GM12878 (cell line): ENCODE results near the gene PPP2R3A. TPM values are rescaled to one million over a fixed set of nuclear protein-coding genes. Genes with fewer than 3 reads are reported as not detected.

ENCODE experiments used
- ATAC-seq: fragments of 200-7000 bp; cut with Tn5 transposase; 3 replicates; pipeline ENCODE4 v1.9.1; 2020; ENCODE audit warnings: mild to moderate bottlenecking, moderate library complexity
- BruUV-seq: library from RNA; stranded (reverse); fragments of 400-500 nt; replicated peaks from 2 replicates; lab custom pipeline; 2021; lab: Mats Ljungman, UMichigan
- CTCF ChIA-PET: fragments of 300-600 bp; sonication (Branson Sonifier 250); formaldehyde crosslinking; extraction: SDS; loops from one replicate; lab custom pipeline; 2021; ENCODE audit warnings: inconsistent platforms; lab: Yijun Ruan, JAX
- POLR2A ChIA-PET: fragments of 350-600 bp; formaldehyde crosslinking; extraction: SDS; loops from one replicate; lab custom pipeline; 2021; ENCODE audit warnings: inconsistent platforms; lab: Charles Lee
- RAD21 ChIA-PET: fragments of 300-600 bp; sonication (Branson Sonifier 250); formaldehyde crosslinking; loops from one replicate; lab custom pipeline; 2023; ENCODE audit warnings: antibody characterized with exemption; ENCODE audit not compliant: unreplicated experiment; lab: Charles Lee
- SMC1A ChIA-PET: fragments of 300-600 bp; sonication (Branson Sonifier 250); formaldehyde crosslinking; loops from one replicate; lab custom pipeline; 2023; ENCODE audit not compliant: unreplicated experiment, uncharacterized antibody; lab: Charles Lee
- DNase-seq: peaks from one replicate; pipeline ENCODE4 v3.0.0-alpha.2; 2011; ENCODE audit warnings: low read depth, low spot score
- FAIRE-seq: peaks from 3 replicates; lab custom pipeline; 2011; peaks lifted over from hg19 to GRCh38; lab: Jason Lieb, UNC
- H2AFZ ChIP-seq: 2 replicates; pipeline ENCODE4 v1.6.0; 2011; ENCODE audit warnings: low read depth, low read length, control low read depth; ENCODE audit not compliant: control insufficient read depth
- H3K27ac ChIP-seq: 2 replicates; pipeline ENCODE4 v1.5.1; 2011; ENCODE audit warnings: control low read depth; ENCODE audit not compliant: control insufficient read depth, insufficient read depth
- H3K27me3 ChIP-seq, 2 experiments: replicated peaks in 1 of 2; 2 replicates each; pipeline versions ENCODE4 v1.6.0 to v1.6.1; 2011; ENCODE audit warnings: low read length in 1 of 2; ENCODE audit not compliant: control insufficient read depth in 2 of 2, insufficient read depth in 2 of 2
- H3K36me3 ChIP-seq, 2 experiments: 2 replicates each; pipeline ENCODE4 v1.5.1; 2011; ENCODE audit warnings: low read length in 1 of 2; ENCODE audit not compliant: control insufficient read depth in 2 of 2, insufficient read depth in 2 of 2
- H3K4me1 ChIP-seq: 2 replicates; pipeline ENCODE4 v1.6.1; 2011; ENCODE audit warnings: mild to moderate bottlenecking, low read length, moderate library complexity, mixed read lengths; ENCODE audit not compliant: control insufficient read depth, insufficient read depth
- H3K4me2 ChIP-seq: 2 replicates; pipeline ENCODE4 v1.6.0; 2011; ENCODE audit warnings: control low read depth; ENCODE audit not compliant: control insufficient read depth, insufficient read depth
- H3K4me3 ChIP-seq: fragments of 200-600 bp; sonication (generic); 2 replicates; pipeline ENCODE4 v1.5.1; 2016
- H3K79me2 ChIP-seq: 2 replicates; pipeline ENCODE4 v1.6.0; 2011; ENCODE audit warnings: low read length; ENCODE audit not compliant: control insufficient read depth, insufficient read depth
- H3K9ac ChIP-seq: 2 replicates; pipeline ENCODE4 v1.8.0; 2011; ENCODE audit warnings: low read length, control low read depth, mixed read lengths; ENCODE audit not compliant: control insufficient read depth, insufficient read depth
- H3K9me3 ChIP-seq: replicated peaks from 3 replicates; pipeline ENCODE4 v1.5.1; 2011; ENCODE audit warnings: mild to moderate bottlenecking, low read length; ENCODE audit not compliant: control insufficient read depth, insufficient read depth
- H4K20me1 ChIP-seq: 2 replicates; pipeline ENCODE4 v1.6.0; 2011; ENCODE audit not compliant: control insufficient read depth, insufficient read depth
- CBFB ChIP-seq: IDR thresholded peaks from 2 replicates; pipeline ENCODE4 v1.6.1; 2016; ENCODE audit warnings: antibody characterized with exemption, low read depth
- CBX5 ChIP-seq: sonication (generic); IDR thresholded peaks from 2 replicates; pipeline ENCODE4 v1.6.1; 2016; ENCODE audit warnings: low read depth, moderate library complexity, mild to moderate bottlenecking, inconsistent platforms
- CHD4 ChIP-seq: fragments of 200-600 bp; sonication (generic); IDR thresholded peaks from 2 replicates; pipeline ENCODE4 v1.6.1; 2016; ENCODE audit warnings: mild to moderate bottlenecking
- CREM ChIP-seq: IDR thresholded peaks from 2 replicates; pipeline ENCODE4 v1.6.1; 2014; ENCODE audit warnings: antibody characterized with exemption, low read depth
- ESRRA ChIP-seq: IDR thresholded peaks from 2 replicates; pipeline ENCODE4 v1.6.1; 2012; ENCODE audit warnings: mild to moderate bottlenecking, low read length, improper control_type of control experiment
- KDM1A ChIP-seq: fragments of 200-600 bp; sonication (generic); IDR thresholded peaks from 2 replicates; pipeline ENCODE4 v1.6.1; 2016; ENCODE audit warnings: borderline replicate concordance
- NFYB ChIP-seq: IDR thresholded peaks from 2 replicates; pipeline ENCODE4 v1.6.1; 2011; ENCODE audit warnings: low read depth, mild to moderate bottlenecking, low read length, improper control_type of control experiment, moderate library complexity; ENCODE audit not compliant: insufficient read depth
- YY1 ChIP-seq: IDR thresholded peaks from 2 replicates; pipeline ENCODE4 v1.6.1; 2011; ENCODE audit warnings: low read depth, mild to moderate bottlenecking, low read length
- WGBS: methylation state at CpG from one replicate; pipeline ENCODE4 v1.1.6; 2016; ENCODE audit warnings: low lambda C conversion rate; ENCODE audit not compliant: insufficient replicate concordance, insufficient coverage; ENCODE audit errors: missing lambda C conversion rate; 5-methylcytosine and 5-hydroxymethylcytosine counted together
- in situ Hi-C: fragments of 300-500 bp; cut with MboI; formaldehyde crosslinking; loops from 9 replicates; pipeline ENCODE4 v1.14.3; 2018; ENCODE audit warnings: mixed read lengths
- intact Hi-C: fragments of 100-400 bp; cut with micrococcal nuclease; formaldehyde crosslinking; loops from one replicate; pipeline ENCODE4 v1.14.2; 2022; ENCODE audit not compliant: unreplicated experiment
- polyA plus RNA-seq, 11 experiments: library from polyadenylated mRNA; depleted of rRNA in 4 of 11; unstranded in 6 of 11; stranded (reverse) in 5 of 11; fragments of >200 nt; fragmentation: Nextera tagmentation in 4 of 11; fragmentation: Illumina TruSeq in 1 of 11; extraction: Ambion mirVana in 4 of 11; extraction: Trizol in 1 of 11; gene quantifications; 1 replicate in 1 of 11; 2 replicates in 10 of 11; pipeline versions ENCODE4 v1.2.1 to v1.2.3, GENCODE V29; 2011 to 2016; ENCODE audit warnings: inconsistent platforms in 2 of 11, missing spikeins in 2 of 11, low read depth in 1 of 11
- total RNA-seq, 4 experiments: library from RNA; depleted of rRNA in 3 of 4; stranded (reverse); fragments of >200 nt in 3 of 4; fragmentation: Illumina TruSeq in 1 of 4; extraction: Trizol in 1 of 4; gene quantifications; 2 replicates each; pipeline versions ENCODE4 v1.2.1 to v1.2.3, GENCODE V29; 2013 to 2021
- TF ChIP-seq, protein P1 (sequence below): fragments of 450-650 bp; IDR thresholded peaks from 2 replicates; pipeline ENCODE4 v1.6.1; 2016; ENCODE audit warnings: mild to moderate bottlenecking, moderate library complexity, borderline replicate concordance
- TF ChIP-seq, protein P2 (sequence below): fragments of 450-650 bp; IDR thresholded peaks from 2 replicates; pipeline ENCODE4 v1.6.1; 2017; ENCODE audit warnings: mild to moderate bottlenecking, moderate library complexity
- TF ChIP-seq, protein P3 (sequence below): IDR thresholded peaks from 2 replicates; pipeline ENCODE4 v1.6.1; 2012; ENCODE audit warnings: low read depth, low read length, improper control_type of control experiment
- TF ChIP-seq, protein P4 (sequence below): fragments of 450-650 bp; IDR thresholded peaks from 2 replicates; pipeline ENCODE4 v1.6.1; 2017; ENCODE audit warnings: antibody characterized with exemption, mild to moderate bottlenecking, moderate library complexity

PPP2R3A gene
- total and polyA plus RNA-seq, 10 of the 15 experiments (the other 5 are each of a cell fraction or from before 2014, with no cell fraction given), result under 0.01 to 0.16 (median 0.06) TPM; not detected in 5

GRCh38 chr3:135981701-135982403, 16.3 kb downstream of the PPP2R3A start:
- Histone ChIP-seq H3K4me2 (no peak overlapping the region), H3K27ac (no peak overlapping the region), H3K4me3 (no peak overlapping the region), H2AFZ (no peak overlapping the region), H3K79me2 (no peaks in the 10 kb centered on the region), H3K36me3 (no peaks in the 10 kb centered on the region), H3K9me3 (no peaks in the 10 kb centered on the region), H4K20me1 (no peaks in the 10 kb centered on the region), H3K27me3 (peaks cover 0 to 1% of the 10 kb centered on the region in 2 experiments; a peak in 1 of 4 replicates), H3K9ac (no peak overlapping the region), H3K4me1 (no peaks in the 10 kb centered on the region)
- WGBS, result 0% methylated on average over 4 of the region's 4 CpGs
- intact Hi-C loops (no loop called here), in situ Hi-C loops (no loop called here)
- DNase-seq, result no peak
- ChIA-PET CTCF (no interaction called here), POLR2A (no interaction called here), SMC1A (no interaction called here), RAD21 (no interaction called here)
- no peak for ATAC-seq
- no TSS peak for BruUV-seq
- no peak for FAIRE-seq
- no peak for TF ChIP-seq CBFB
- TF ChIP-seq NFYB, result no peak
- TF ChIP-seq, protein P1, sequence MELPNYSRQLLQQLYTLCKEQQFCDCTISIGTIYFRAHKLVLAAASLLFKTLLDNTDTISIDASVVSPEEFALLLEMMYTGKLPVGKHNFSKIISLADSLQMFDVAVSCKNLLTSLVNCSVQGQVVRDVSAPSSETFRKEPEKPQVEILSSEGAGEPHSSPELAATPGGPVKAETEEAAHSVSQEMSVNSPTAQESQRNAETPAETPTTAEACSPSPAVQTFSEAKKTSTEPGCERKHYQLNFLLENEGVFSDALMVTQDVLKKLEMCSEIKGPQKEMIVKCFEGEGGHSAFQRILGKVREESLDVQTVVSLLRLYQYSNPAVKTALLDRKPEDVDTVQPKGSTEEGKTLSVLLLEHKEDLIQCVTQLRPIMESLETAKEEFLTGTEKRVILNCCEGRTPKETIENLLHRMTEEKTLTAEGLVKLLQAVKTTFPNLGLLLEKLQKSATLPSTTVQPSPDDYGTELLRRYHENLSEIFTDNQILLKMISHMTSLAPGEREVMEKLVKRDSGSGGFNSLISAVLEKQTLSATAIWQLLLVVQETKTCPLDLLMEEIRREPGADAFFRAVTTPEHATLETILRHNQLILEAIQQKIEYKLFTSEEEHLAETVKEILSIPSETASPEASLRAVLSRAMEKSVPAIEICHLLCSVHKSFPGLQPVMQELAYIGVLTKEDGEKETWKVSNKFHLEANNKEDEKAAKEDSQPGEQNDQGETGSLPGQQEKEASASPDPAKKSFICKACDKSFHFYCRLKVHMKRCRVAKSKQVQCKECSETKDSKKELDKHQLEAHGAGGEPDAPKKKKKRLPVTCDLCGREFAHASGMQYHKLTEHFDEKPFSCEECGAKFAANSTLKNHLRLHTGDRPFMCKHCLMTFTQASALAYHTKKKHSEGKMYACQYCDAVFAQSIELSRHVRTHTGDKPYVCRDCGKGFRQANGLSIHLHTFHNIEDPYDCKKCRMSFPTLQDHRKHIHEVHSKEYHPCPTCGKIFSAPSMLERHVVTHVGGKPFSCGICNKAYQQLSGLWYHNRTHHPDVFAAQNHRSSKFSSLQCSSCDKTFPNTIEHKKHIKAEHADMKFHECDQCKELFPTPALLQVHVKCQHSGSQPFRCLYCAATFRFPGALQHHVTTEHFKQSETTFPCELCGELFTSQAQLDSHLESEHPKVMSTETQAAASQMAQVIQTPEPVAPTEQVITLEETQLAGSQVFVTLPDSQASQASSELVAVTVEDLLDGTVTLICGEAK, result no peak
- no peak for TF ChIP-seq KDM1A
- no peak for TF ChIP-seq ESRRA
- TF ChIP-seq, protein P2, sequence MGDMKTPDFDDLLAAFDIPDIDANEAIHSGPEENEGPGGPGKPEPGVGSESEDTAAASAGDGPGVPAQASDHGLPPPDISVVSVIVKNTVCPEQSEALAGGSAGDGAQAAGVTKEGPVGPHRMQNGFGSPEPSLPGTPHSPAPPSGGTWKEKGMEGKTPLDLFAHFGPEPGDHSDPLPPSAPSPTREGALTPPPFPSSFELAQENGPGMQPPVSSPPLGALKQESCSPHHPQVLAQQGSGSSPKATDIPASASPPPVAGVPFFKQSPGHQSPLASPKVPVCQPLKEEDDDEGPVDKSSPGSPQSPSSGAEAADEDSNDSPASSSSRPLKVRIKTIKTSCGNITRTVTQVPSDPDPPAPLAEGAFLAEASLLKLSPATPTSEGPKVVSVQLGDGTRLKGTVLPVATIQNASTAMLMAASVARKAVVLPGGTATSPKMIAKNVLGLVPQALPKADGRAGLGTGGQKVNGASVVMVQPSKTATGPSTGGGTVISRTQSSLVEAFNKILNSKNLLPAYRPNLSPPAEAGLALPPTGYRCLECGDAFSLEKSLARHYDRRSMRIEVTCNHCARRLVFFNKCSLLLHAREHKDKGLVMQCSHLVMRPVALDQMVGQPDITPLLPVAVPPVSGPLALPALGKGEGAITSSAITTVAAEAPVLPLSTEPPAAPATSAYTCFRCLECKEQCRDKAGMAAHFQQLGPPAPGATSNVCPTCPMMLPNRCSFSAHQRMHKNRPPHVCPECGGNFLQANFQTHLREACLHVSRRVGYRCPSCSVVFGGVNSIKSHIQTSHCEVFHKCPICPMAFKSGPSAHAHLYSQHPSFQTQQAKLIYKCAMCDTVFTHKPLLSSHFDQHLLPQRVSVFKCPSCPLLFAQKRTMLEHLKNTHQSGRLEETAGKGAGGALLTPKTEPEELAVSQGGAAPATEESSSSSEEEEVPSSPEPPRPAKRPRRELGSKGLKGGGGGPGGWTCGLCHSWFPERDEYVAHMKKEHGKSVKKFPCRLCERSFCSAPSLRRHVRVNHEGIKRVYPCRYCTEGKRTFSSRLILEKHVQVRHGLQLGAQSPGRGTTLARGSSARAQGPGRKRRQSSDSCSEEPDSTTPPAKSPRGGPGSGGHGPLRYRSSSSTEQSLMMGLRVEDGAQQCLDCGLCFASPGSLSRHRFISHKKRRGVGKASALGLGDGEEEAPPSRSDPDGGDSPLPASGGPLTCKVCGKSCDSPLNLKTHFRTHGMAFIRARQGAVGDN, result no peak
- TF ChIP-seq, protein P3, sequence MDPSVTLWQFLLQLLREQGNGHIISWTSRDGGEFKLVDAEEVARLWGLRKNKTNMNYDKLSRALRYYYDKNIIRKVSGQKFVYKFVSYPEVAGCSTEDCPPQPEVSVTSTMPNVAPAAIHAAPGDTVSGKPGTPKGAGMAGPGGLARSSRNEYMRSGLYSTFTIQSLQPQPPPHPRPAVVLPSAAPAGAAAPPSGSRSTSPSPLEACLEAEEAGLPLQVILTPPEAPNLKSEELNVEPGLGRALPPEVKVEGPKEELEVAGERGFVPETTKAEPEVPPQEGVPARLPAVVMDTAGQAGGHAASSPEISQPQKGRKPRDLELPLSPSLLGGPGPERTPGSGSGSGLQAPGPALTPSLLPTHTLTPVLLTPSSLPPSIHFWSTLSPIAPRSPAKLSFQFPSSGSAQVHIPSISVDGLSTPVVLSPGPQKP, result no peak
- TF ChIP-seq CHD4, result no peak
- no peak for TF ChIP-seq CBX5
- TF ChIP-seq CREM, result no peak
- TF ChIP-seq, protein P4, sequence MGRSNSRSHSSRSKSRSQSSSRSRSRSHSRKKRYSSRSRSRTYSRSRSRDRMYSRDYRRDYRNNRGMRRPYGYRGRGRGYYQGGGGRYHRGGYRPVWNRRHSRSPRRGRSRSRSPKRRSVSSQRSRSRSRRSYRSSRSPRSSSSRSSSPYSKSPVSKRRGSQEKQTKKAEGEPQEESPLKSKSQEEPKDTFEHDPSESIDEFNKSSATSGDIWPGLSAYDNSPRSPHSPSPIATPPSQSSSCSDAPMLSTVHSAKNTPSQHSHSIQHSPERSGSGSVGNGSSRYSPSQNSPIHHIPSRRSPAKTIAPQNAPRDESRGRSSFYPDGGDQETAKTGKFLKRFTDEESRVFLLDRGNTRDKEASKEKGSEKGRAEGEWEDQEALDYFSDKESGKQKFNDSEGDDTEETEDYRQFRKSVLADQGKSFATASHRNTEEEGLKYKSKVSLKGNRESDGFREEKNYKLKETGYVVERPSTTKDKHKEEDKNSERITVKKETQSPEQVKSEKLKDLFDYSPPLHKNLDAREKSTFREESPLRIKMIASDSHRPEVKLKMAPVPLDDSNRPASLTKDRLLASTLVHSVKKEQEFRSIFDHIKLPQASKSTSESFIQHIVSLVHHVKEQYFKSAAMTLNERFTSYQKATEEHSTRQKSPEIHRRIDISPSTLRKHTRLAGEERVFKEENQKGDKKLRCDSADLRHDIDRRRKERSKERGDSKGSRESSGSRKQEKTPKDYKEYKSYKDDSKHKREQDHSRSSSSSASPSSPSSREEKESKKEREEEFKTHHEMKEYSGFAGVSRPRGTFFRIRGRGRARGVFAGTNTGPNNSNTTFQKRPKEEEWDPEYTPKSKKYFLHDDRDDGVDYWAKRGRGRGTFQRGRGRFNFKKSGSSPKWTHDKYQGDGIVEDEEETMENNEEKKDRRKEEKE, result no peak
- TF ChIP-seq YY1, result no peak
